Skin of body (tissue), 2 donors: ENCODE data around the gene PTTG1IP2. TPM values are rescaled to one million over a fixed set of nuclear protein-coding genes. Genes with fewer than 3 reads are reported as not detected.

Experiments
- DNase-seq: peaks from one replicate; lab custom pipeline; 2025; lab: John Stamatoyannopoulos, UW
- total RNA-seq: library from RNA; depleted of rRNA; stranded (reverse); fragments of >200 nt; gene quantifications from one replicate; pipeline ENCODE4 v1.2.3, GENCODE V29; 2014

PTTG1IP2 gene
- total RNA-seq, 1 donor from 2014 or later = not detected

DNA sequence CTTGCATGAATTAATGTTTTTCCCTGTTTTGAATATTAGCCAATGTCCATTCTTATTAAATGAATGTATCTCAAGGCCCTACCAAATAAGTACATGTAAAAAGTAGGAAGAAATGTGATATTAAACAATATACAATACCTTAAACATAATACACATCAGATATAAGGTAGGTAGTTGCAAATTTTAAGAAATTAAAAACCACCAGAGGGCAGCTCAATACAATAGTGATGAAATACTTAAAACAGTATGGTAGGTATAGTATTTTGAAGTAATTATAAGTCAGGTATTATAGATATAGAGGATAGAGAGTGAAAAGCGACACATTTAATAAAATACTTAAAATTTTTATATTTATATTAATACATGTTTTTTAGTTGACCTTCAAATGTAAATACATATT lies 83.1 kb downstream of the PTTG1IP2 start:
- DNase-seq = no peak

DNA sequence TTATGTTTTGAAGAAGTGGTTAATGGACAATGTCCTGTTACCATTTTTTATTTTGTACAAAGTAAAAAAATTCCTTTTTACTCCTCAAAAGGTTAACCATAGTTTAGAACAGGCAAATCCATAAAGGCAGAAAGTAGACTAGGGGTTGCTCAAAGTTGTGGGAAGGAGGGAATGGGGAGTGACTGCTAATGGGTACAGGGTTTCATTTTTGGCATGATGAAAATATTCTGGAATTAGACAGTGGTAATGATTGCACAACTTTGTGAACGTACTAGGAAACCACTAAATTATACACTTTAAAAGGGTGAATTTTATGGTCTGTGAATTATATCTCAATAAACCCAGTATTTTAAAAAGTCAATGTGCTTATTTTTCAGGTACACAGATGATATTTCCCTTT lies 91.3 kb downstream of the PTTG1IP2 start:
- DNase-seq = no peak

Other genes starting within 250 kb of the PTTG1IP2 start
- 15.3 TPM for gene CFAP69, start 224.5 kb upstream of the PTTG1IP2 start, total RNA-seq
- gene FAM237B, start 148.3 kb upstream of the PTTG1IP2 start, total RNA-seq = not detected
- gene GTPBP10, start 122.9 kb upstream of the PTTG1IP2 start, total RNA-seq = 13.3 TPM
- 22.7 TPM for gene CLDN12, start 66.2 kb upstream of the PTTG1IP2 start, total RNA-seq
- 51.6 TPM for gene CDK14, start 126.7 kb downstream of the PTTG1IP2 start, total RNA-seq